ENCODE data around the gene BFSP2.
A peak's percentile ranks its signal among the peaks of the same experiment; 100 is the strongest.

Gene BFSP2

GRCh38 chr3:133457465-133458067, 57.7 kb downstream of the BFSP2 start:
- no peak overlapping the region for H3K4me2 ChIP-seq (ENCODE audit: low read length)
- TF ChIP-seq EZH2phosphoT487 (IDR thresholded peaks at IDR 0.05; ENCODE audit: borderline replicate concordance, low read length) (no peak), CTCF (IDR thresholded peaks at IDR 0.05; ENCODE audit: low read depth, low read length, poor library complexity, severe bottlenecking) (peak; percentile 56)
- H3K36me3 ChIP-seq (ENCODE audit: control insufficient read depth, low read length): peaks cover 17% of the 10 kb centered on the region
- peaks cover 25% of the 10 kb centered on the region for H3K79me2 ChIP-seq (ENCODE audit: control insufficient read depth, low read length)
- no peaks in the 10 kb centered on the region for H3K27me3 ChIP-seq (ENCODE audit: control insufficient read depth, low read length)
- no peak overlapping the region for H3K27ac ChIP-seq (ENCODE audit: low read depth, low read length)
- H4K20me1 ChIP-seq (ENCODE audit: control insufficient read depth, insufficient read depth, low read depth, low read length): no peaks in the 10 kb centered on the region
- no peak overlapping the region for H3K4me3 ChIP-seq (ENCODE audit: low read length)
- H3K9me2 ChIP-seq (replicated peaks; ENCODE audit: control insufficient read depth, low read length): no peaks in the 10 kb centered on the region
- H3F3A ChIP-seq (ENCODE audit: control insufficient read depth, insufficient read depth): peaks cover 9% of the 10 kb centered on the region; the same call in 1 of the 2 replicates
- no peaks in the 10 kb centered on the region for H3K9me3 ChIP-seq (ENCODE audit: control insufficient read depth, insufficient read depth, low read length)
- H3K4me1 ChIP-seq (ENCODE audit: control insufficient read depth, low read length): peaks cover 35% of the 10 kb centered on the region

- H3F3A ChIP-seq (ENCODE audit: control insufficient read depth, insufficient read depth): peaks cover 12% of the 10 kb centered on the region; the same call in 1 of the 2 replicates
- H3K27ac ChIP-seq (ENCODE audit: low read depth, low read length): no peak overlapping the region
- no peaks in the 10 kb centered on the region for H4K20me1 ChIP-seq (ENCODE audit: control insufficient read depth, insufficient read depth, low read depth, low read length)
- H3K4me3 ChIP-seq (ENCODE audit: low read length): no peak overlapping the region
- H3K36me3 ChIP-seq (ENCODE audit: control insufficient read depth, low read length): peaks cover 17% of the 10 kb centered on the region
- H3K79me2 ChIP-seq (ENCODE audit: control insufficient read depth, low read length): peaks cover 40% of the 10 kb centered on the region
- H3K27me3 ChIP-seq (ENCODE audit: control insufficient read depth, low read length): no peaks in the 10 kb centered on the region
- H3K9me3 ChIP-seq (ENCODE audit: control insufficient read depth, insufficient read depth, low read length): no peaks in the 10 kb centered on the region
- no peaks in the 10 kb centered on the region for H3K9me2 ChIP-seq (replicated peaks; ENCODE audit: control insufficient read depth, low read length)
- peaks cover 53% of the 10 kb centered on the region for H3K4me1 ChIP-seq (ENCODE audit: control insufficient read depth, low read length)
- TF ChIP-seq EZH2phosphoT487 (IDR thresholded peaks at IDR 0.05; ENCODE audit: borderline replicate concordance, low read length): no peak
- no peak for TF ChIP-seq CTCF (IDR thresholded peaks at IDR 0.05; ENCODE audit: low read depth, low read length, poor library complexity, severe bottlenecking)
- H3K4me2 ChIP-seq (ENCODE audit: low read length): no peak overlapping the region
Observed at GRCh38 chr3:133459400-133459799, 59.5 kb downstream of the BFSP2 start.

GRCh38 chr3:133460809-133461208, 61.0 kb downstream of the BFSP2 start:
- Histone ChIP-seq H3K27ac (ENCODE audit: low read depth, low read length) (no peak overlapping the region), H4K20me1 (ENCODE audit: control insufficient read depth, insufficient read depth, low read depth, low read length) (no peaks in the 10 kb centered on the region), H3K9me3 (ENCODE audit: control insufficient read depth, insufficient read depth, low read length) (no peaks in the 10 kb centered on the region), H3K4me3 (ENCODE audit: low read length) (no peak overlapping the region), H3K27me3 (ENCODE audit: control insufficient read depth, low read length) (no peaks in the 10 kb centered on the region), H3K4me1 (ENCODE audit: control insufficient read depth, low read length) (peaks cover 67% of the 10 kb centered on the region), H3F3A (ENCODE audit: control insufficient read depth, insufficient read depth) (peaks cover 14% of the 10 kb centered on the region), H3K9me2 (replicated peaks; ENCODE audit: control insufficient read depth, low read length) (no peaks in the 10 kb centered on the region), H3K36me3 (ENCODE audit: control insufficient read depth, low read length) (peaks cover 17% of the 10 kb centered on the region), H3K79me2 (ENCODE audit: control insufficient read depth, low read length) (peaks cover 48% of the 10 kb centered on the region), H3K4me2 (ENCODE audit: low read length) (peak overlapping the region; percentile 12)
- TF ChIP-seq CTCF (IDR thresholded peaks at IDR 0.05; ENCODE audit: low read depth, low read length, poor library complexity, severe bottlenecking) (no peak), EZH2phosphoT487 (IDR thresholded peaks at IDR 0.05; ENCODE audit: borderline replicate concordance, low read length) (no peak)
